HepG2 (cell line): ENCODE results near the gene ADAMTS2. TPM values are rescaled to one million over a fixed set of nuclear protein-coding genes. Genes with fewer than 3 reads are reported as not detected.

Experiments
- ETS1 ChIP-seq: sonication (generic); formaldehyde crosslinking; IDR thresholded peaks from 2 replicates; pipeline ENCODE4 v1.4.0; 2020; ENCODE audit warnings: missing genetic modification reagents
- HHEX ChIP-seq: IDR thresholded peaks from 2 replicates; pipeline ENCODE4 v1.6.1; 2016; ENCODE audit warnings: control low read depth
- HMG20A ChIP-seq: IDR thresholded peaks from 2 replicates; pipeline ENCODE4 v1.6.1; 2016; ENCODE audit warnings: borderline replicate concordance
- SKI ChIP-seq: fragments of 450-650 bp; IDR thresholded peaks from one replicate; pipeline ENCODE4 v1.6.1; 2018; ENCODE audit warnings: mild to moderate bottlenecking; ENCODE audit not compliant: partially characterized antibody
- ZNF142 ChIP-seq: sonication (generic); formaldehyde crosslinking; IDR thresholded peaks from 2 replicates; pipeline ENCODE4 v1.4.0; 2020; ENCODE audit warnings: missing genetic modification reagents
- ZNF350 ChIP-seq: sonication (generic); formaldehyde crosslinking; IDR thresholded peaks from 2 replicates; pipeline ENCODE4 v1.4.0; 2020; ENCODE audit warnings: mild to moderate bottlenecking, low read depth, missing genetic modification reagents, borderline replicate concordance
- ZNF788 ChIP-seq: sonication (generic); formaldehyde crosslinking; IDR thresholded peaks from 2 replicates; pipeline ENCODE4 v1.5.0; 2020; ENCODE audit warnings: mild to moderate bottlenecking, missing genetic modification reagents, borderline replicate concordance
- ZSCAN22 ChIP-seq: sonication (generic); formaldehyde crosslinking; IDR thresholded peaks from 2 replicates; pipeline ENCODE4 v1.4.0; 2020; ENCODE audit warnings: mild to moderate bottlenecking, missing genetic modification reagents
- polyA plus RNA-seq, 8 experiments: library from polyadenylated mRNA; depleted of rRNA in 3 of 8; stranded (reverse) in 7 of 8; unstranded in 1 of 8; fragments of >200 nt; fragmentation: Illumina TruSeq in 4 of 8; extraction: Trizol in 4 of 8; gene quantifications; 2 replicates each; pipeline versions ENCODE4 v1.2.1 to v1.2.3, GENCODE V29; 2011 to 2016; ENCODE audit warnings: low read depth in 4 of 8, missing spikeins in 1 of 8, mixed read lengths in 1 of 8; ENCODE audit not compliant: insufficient read depth in 1 of 8
- total RNA-seq, 5 experiments: library from RNA; depleted of rRNA; stranded (reverse); fragments of >200 nt; fragmentation: Illumina TruSeq; extraction: Trizol; gene quantifications; 2 replicates each; pipeline ENCODE4 v1.2.3, GENCODE V29; 2016; ENCODE audit warnings: low read depth in 1 of 5

ADAMTS2 gene
- total and polyA plus RNA-seq, 2 of the 13 experiments (the other 11 are each of a cell fraction or from before 2014, with no cell fraction given) = 0.24 to 3.5 TPM

GRCh38 chr5:179278119-179278518, 67.1 kb downstream of the ADAMTS2 start (continued):
- TF ChIP-seq ETS1 (CRISPR knock-in tag) (no peak), ZNF788 (CRISPR knock-in tag) (no peak), HHEX (CRISPR knock-in tag) (no peak), HMG20A (CRISPR knock-in tag) (no peak), SKI (no peak), ZNF350 (CRISPR knock-in tag) (no peak), ZNF142 (CRISPR knock-in tag) (no peak), ZSCAN22 (CRISPR knock-in tag) (no peak)
